Neural progenitor cell (in vitro differentiated cells): ENCODE results near the gene ESPN. TPM values are rescaled to one million over a fixed set of nuclear protein-coding genes. Genes with fewer than 3 reads are reported as not detected.
A peak's percentile ranks its signal among the peaks of the same experiment; 100 is the strongest.

ENCODE experiments used
- DNase-seq: peaks from one replicate; pipeline ENCODE4 v3.0.0-alpha.2; 2016; ENCODE audit warnings: low spot score
- H2AFZ ChIP-seq: fragments of 200-600 bp; sonication (generic); replicated peaks from 2 replicates; pipeline ENCODE4 v1.6.1; 2016; ENCODE audit warnings: antibody characterized with exemption
- H3F3A ChIP-seq: fragments of 200-600 bp; sonication (generic); 2 replicates; pipeline ENCODE4 v1.6.1; 2016; ENCODE audit warnings: antibody characterized with exemption, low read depth
- H3K27ac ChIP-seq: fragments of 200-600 bp; sonication (generic); 2 replicates; pipeline ENCODE4 v1.5.1; 2016; ENCODE audit warnings: mild to moderate bottlenecking
- H3K27me3 ChIP-seq: fragments of 200-600 bp; sonication (generic); 2 replicates; pipeline ENCODE4 v1.6.1; 2016; ENCODE audit warnings: mild to moderate bottlenecking, moderate library complexity
- H3K36me3 ChIP-seq: fragments of 200-600 bp; sonication (generic); 2 replicates; pipeline ENCODE4 v1.5.1; 2016
- H3K4me1 ChIP-seq: fragments of 200-600 bp; sonication (generic); 2 replicates; pipeline ENCODE4 v1.6.1; 2016; ENCODE audit warnings: mixed run types
- H3K4me2 ChIP-seq: fragments of 200-600 bp; sonication (generic); 2 replicates; pipeline ENCODE4 v1.6.1; 2016
- H3K4me3 ChIP-seq: fragments of 200-600 bp; sonication (generic); 2 replicates; pipeline ENCODE4 v1.5.1; 2016
- H3K79me2 ChIP-seq: fragments of 200-600 bp; sonication (generic); 2 replicates; pipeline ENCODE4 v1.6.1; 2016; ENCODE audit warnings: low read depth
- H3K9ac ChIP-seq: fragments of 200-600 bp; sonication (generic); 2 replicates; pipeline ENCODE4 v1.6.1; 2016
- H3K9me3 ChIP-seq: fragments of 200-600 bp; sonication (generic); 2 replicates; pipeline ENCODE4 v1.5.1; 2016; ENCODE audit warnings: low read depth
- H4K20me1 ChIP-seq: fragments of 200-600 bp; sonication (generic); 2 replicates; pipeline ENCODE4 v1.6.1; 2016; ENCODE audit warnings: low read depth
- H3K27ac Mint-ChIP-seq: 3 replicates; pipeline ENCODE4 v1.8.0; 2021; ENCODE audit warnings: mixed read lengths
- H3K27me3 Mint-ChIP-seq: 2 replicates; pipeline ENCODE4 v1.8.0; 2022; ENCODE audit warnings: low read depth, mild to moderate bottlenecking, inconsistent platforms, moderate library complexity, mixed read lengths; ENCODE audit not compliant: insufficient read depth
- H3K36me3 Mint-ChIP-seq: 3 replicates; pipeline ENCODE4 v1.8.0; 2021; ENCODE audit warnings: mixed read lengths
- H3K4me1 Mint-ChIP-seq: 3 replicates; pipeline ENCODE4 v1.8.0; 2021; ENCODE audit warnings: mixed read lengths
- H3K4me3 Mint-ChIP-seq: 3 replicates; pipeline ENCODE4 v1.8.0; 2021; ENCODE audit warnings: mild to moderate bottlenecking, moderate library complexity, mixed read lengths
- H3K9me3 Mint-ChIP-seq: 3 replicates; pipeline ENCODE4 v1.8.0; 2020; ENCODE audit warnings: mixed read lengths
- EZH2 ChIP-seq: fragments of 200-600 bp; sonication (generic); IDR thresholded peaks from 2 replicates; pipeline ENCODE4 v1.6.1; 2017; ENCODE audit warnings: antibody characterized with exemption, mild to moderate bottlenecking, moderate library complexity
- EZH2phosphoT487 ChIP-seq: fragments of 200-600 bp; sonication (generic); IDR thresholded peaks from 2 replicates; pipeline ENCODE4 v1.6.1; 2017; ENCODE audit warnings: antibody characterized with exemption
- total RNA-seq: library from RNA; depleted of rRNA; stranded (reverse); fragments of >200 nt; gene quantifications from 2 replicates; pipeline ENCODE4 v1.2.3, GENCODE V29; 2015; ENCODE audit warnings: low replicate concordance
- TF ChIP-seq, protein P1 (sequence below): fragments of 200-600 bp; sonication (generic); IDR thresholded peaks from 2 replicates; pipeline ENCODE4 v1.5.1; 2017; ENCODE audit warnings: antibody characterized with exemption, mild to moderate bottlenecking

Gene ESPN
- total RNA-seq, 1 donor from 2014 or later = 7.1 TPM

DNA sequence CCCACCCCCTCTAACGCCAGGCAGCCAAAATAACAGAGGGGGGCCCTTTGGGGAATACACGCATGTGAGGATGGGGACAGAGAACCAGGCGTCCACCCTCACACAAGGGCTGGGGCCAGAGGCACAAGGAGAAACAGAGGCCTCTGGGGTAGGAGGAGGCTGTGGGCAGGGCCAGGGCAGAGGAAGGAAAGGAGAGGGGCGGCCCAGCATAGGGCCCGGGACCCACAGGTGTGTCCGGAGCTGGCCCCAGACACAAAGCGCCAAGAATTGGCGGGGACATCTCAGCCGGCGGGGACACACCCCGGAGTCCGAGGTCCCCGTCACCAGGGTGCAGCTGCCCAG is 60.2 kb downstream of the ESPN start:
- Mint-ChIP-seq H3K27ac (no peak overlapping the region), H3K27me3 (peaks cover 30% of the 10 kb centered on the region), H3K9me3 (no peaks in the 10 kb centered on the region), H3K36me3 (no peaks in the 10 kb centered on the region), H3K4me3 (peak overlapping the region; percentile 75), H3K4me1 (peaks cover 8% of the 10 kb centered on the region)
- Histone ChIP-seq H3F3A (peaks cover 5% of the 10 kb centered on the region), H3K4me1 (peaks cover 12% of the 10 kb centered on the region), H3K4me3 (peak overlapping the region; percentile 91), H3K27ac (no peak overlapping the region), H3K79me2 (peaks cover 6% of the 10 kb centered on the region), H3K4me2 (peak overlapping the region; percentile 99), H2AFZ (peak overlapping the region; percentile 76), H3K27me3 (no peaks in the 10 kb centered on the region), H3K9ac (peak overlapping the region; percentile 54), H3K36me3 (no peaks in the 10 kb centered on the region), H4K20me1 (no peaks in the 10 kb centered on the region), H3K9me3 (no peaks in the 10 kb centered on the region)
- no peak for DNase-seq
- TF ChIP-seq, protein P1, sequence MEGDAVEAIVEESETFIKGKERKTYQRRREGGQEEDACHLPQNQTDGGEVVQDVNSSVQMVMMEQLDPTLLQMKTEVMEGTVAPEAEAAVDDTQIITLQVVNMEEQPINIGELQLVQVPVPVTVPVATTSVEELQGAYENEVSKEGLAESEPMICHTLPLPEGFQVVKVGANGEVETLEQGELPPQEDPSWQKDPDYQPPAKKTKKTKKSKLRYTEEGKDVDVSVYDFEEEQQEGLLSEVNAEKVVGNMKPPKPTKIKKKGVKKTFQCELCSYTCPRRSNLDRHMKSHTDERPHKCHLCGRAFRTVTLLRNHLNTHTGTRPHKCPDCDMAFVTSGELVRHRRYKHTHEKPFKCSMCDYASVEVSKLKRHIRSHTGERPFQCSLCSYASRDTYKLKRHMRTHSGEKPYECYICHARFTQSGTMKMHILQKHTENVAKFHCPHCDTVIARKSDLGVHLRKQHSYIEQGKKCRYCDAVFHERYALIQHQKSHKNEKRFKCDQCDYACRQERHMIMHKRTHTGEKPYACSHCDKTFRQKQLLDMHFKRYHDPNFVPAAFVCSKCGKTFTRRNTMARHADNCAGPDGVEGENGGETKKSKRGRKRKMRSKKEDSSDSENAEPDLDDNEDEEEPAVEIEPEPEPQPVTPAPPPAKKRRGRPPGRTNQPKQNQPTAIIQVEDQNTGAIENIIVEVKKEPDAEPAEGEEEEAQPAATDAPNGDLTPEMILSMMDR = no peak
- no peak for TF ChIP-seq EZH2phosphoT487
- TF ChIP-seq EZH2 = no peak

DNA sequence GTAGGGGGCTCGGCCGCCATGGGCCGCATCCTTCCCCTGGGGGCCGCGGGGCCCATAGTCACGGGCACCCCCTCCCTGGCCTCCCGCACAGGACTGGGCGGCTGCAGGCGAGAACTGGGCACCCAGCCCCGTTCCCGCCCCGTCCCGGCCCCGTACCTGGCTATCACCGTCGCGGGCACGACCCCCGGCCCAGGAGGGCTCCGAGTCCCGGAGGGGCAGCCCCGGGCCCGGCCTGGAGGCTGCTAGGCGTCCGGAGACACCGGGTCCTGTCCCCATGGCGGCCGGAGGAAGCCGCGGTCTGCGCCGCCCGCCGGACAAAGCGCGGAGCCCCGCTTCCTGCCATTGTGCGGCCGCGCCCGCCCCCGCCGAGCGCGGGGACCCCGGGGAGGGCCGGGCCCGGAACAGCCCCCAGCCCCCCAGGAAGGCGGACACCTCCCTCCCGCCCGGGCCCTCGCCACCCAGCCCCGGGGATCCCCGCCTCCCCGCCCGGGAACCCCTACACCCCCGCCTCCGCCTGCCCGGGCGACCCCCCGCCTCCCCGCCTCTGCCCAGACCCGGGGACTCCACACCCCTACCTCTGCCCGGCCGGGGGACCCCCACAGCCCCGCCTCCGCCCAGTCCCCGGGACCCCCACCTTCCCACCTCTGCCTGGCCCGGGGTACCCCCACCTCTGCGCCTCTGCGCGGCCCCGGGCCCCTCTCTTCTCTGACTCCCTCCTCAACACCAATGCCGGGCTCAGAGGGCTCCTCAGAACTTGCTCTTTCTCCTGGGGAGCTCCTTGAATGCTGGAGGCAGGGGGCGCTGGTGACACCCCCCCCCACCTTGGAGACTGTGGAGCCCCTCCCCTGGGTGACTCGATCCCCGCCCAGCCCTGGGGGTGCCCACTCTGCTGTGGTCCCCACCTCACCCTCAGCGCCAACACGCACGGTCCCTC is 60.9 kb downstream of the ESPN start:
- peaks cover 5% of the 10 kb centered on the region for H3F3A ChIP-seq
- H3K36me3 Mint-ChIP-seq = no peaks in the 10 kb centered on the region
- H3K9me3 Mint-ChIP-seq = no peaks in the 10 kb centered on the region
- H3K79me2 ChIP-seq = peaks cover 6% of the 10 kb centered on the region
- peaks cover 12% of the 10 kb centered on the region for H3K4me1 ChIP-seq
- H3K4me3 ChIP-seq = peak overlapping the region; percentile 91
- peak; percentile 56 for DNase-seq
- peak overlapping the region; percentile 99 for H3K4me2 ChIP-seq
- no peaks in the 10 kb centered on the region for H3K9me3 ChIP-seq
- H3K4me1 Mint-ChIP-seq = peaks cover 8% of the 10 kb centered on the region
- H4K20me1 ChIP-seq = no peaks in the 10 kb centered on the region
- H3K36me3 ChIP-seq = no peaks in the 10 kb centered on the region
- H2AFZ ChIP-seq = peak overlapping the region; percentile 76
- H3K27me3 Mint-ChIP-seq = peaks cover 30% of the 10 kb centered on the region
- no peak overlapping the region for H3K27ac Mint-ChIP-seq
- TF ChIP-seq, protein P1 = no peak
- TF ChIP-seq EZH2 (no peak), EZH2phosphoT487 (no peak)
- no peak overlapping the region for H3K27ac ChIP-seq
- peak overlapping the region; percentile 54 for H3K9ac ChIP-seq
- no peaks in the 10 kb centered on the region for H3K27me3 ChIP-seq
- H3K4me3 Mint-ChIP-seq = peak overlapping the region; percentile 76

DNA sequence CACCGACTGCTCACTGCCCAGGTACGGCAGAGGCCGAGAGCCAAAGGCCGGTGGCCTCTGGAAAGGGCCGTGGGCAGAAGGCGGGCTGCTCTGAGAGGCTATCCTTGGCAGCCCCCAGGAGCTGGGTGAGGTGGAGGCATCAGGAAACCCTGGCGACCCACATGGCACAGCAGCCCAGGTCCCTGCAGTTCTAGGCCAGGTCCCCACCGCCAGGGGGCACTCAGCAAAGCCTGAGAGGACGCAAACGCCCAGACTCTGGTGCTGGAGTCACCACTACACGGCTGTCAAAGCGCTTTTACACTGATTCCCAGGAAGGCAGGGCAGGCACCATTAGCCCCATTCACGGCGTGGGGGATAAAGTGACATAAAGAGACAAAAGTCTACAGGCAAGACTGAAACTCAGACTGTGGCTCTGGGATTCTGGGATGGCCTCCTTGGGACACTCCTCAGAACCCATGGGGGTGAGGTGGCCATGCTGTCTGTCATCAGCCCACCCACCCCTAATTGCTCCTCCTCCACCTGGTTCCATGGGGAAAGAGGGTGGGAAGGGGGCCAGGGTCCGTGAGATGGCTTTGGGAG is 61.9 kb downstream of the ESPN start:
- Histone ChIP-seq H3K79me2 (peaks cover 6% of the 10 kb centered on the region), H3K9ac (no peak overlapping the region), H3K36me3 (no peaks in the 10 kb centered on the region), H3K4me1 (peaks cover 12% of the 10 kb centered on the region), H3K27ac (no peak overlapping the region), H3F3A (peaks cover 15% of the 10 kb centered on the region), H3K4me3 (peak overlapping the region; percentile 91), H4K20me1 (peaks cover 2% of the 10 kb centered on the region), H2AFZ (peak overlapping the region; percentile 76), H3K27me3 (peaks cover 10% of the 10 kb centered on the region), H3K4me2 (peak overlapping the region; percentile 99), H3K9me3 (no peaks in the 10 kb centered on the region)
- no peak for TF ChIP-seq EZH2
- TF ChIP-seq, protein P1 = peak; percentile 94
- H3K27me3 Mint-ChIP-seq = peaks cover 32% of the 10 kb centered on the region
- H3K36me3 Mint-ChIP-seq = no peaks in the 10 kb centered on the region
- peak overlapping the region; percentile 14 for H3K27ac Mint-ChIP-seq
- H3K4me3 Mint-ChIP-seq = peak overlapping the region; percentile 76
- no peaks in the 10 kb centered on the region for H3K9me3 Mint-ChIP-seq
- DNase-seq = peak; percentile 96
- peaks cover 13% of the 10 kb centered on the region for H3K4me1 Mint-ChIP-seq
